Activated T-cell treated with anti-CD3 and anti-CD28 coated beads for 24 hours (primary cell): ENCODE data around the gene SRSF9.
"Not testable (repeated sequence)": the region's sequence is repeated elsewhere in the genome, so short reads cannot be mapped to it uniquely, and the experiment has no call there.

Experiments used
- DNase-seq: peaks from one replicate; pipeline ENCODE4 v3.0.0-alpha.2; 2020; ENCODE audit warnings: low read depth

Gene SRSF9

DNA sequence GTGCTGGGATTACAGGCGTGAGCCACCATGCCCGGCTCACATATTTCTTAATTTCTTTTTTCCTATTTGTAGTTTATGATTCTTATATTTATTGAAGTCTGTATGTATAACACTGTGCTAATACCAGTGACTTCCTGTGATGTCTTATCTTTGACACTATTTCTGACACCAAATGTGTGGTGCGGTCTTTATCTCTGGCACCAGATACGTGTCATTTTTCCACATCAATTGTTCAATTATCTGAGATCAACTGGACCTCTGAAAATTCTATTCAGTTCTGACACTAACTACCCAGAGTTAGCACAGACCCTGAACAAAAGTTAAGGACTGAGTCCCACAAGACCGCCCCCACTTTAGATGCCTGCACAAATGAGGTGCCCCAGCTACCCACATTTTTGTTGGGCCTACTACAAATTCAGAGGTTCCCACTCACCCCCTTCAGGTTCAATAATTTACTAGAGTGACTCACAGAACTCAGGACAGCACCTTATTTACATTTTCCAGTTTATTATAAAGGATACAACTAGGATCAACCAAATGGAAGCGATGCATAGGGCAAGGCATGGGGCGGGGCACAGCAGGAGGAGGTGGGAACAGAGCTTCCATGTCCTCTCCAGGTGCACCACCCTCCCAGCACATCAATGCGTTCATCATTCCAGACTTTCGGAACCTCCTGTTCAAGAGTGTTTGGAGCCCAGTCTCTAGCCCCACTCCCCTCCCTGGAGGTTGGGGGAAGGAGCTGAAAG is 11.6 kb upstream of the SRSF9 start:
- DNase-seq, result no peak

DNA sequence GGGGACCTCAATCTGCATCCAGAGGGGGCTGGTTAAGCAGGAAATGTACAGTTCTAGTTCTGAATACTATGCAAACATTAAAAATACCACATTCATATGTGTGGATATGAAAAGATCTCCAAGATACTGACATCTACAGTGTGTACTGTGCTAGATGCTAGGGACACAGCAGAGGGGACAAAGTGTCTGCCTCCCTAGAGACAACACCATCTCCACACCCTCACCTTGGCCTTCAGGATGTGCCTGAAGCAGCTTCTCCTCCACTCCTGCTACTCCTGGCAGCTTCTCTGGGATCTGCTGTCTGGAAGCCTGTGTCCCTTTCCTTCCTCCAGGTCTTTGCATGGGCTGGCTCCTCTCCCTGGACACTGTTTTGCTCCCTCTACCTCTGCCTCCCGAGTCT is 10.7 kb upstream of the SRSF9 start:
- DNase-seq, result no peak

DNA sequence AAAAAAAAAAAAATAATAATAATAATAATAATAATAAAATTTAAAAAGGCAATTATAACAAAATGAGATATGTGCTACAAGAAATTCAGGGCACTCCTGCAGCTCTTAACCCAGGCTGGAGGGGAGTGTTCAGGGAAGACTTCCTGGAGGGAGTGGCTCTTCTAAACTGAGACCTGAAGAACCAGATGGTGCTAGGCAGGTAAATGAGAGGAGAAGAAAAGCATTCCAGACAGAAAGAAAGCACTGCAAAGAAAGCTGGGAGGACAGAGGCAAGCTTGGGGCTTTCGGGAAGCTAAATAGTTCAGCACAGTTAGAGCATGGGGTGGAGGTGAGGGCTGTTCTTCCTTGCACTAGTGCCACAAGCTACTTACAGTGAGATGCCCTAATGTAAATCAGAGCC is 9.9 kb upstream of the SRSF9 start:
- DNase-seq, result no peak

DNA sequence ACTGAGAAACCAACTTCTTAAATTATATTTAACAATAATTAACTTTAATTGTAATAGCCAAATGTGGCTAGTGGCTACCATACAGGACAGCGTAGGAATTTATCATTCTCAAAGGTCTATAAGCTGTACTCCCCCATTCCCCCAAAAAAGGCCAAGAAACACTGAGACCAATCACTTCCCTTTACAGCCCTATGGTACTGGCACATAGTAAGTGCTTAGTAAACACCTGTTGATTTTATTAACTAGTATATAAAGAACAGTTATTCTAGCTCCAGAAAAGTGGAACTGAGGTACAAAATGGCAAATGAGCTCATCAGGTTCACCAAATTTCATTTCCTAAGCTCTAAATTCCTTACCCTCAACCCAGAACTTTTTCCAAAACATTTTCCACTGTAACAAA is 6.1 kb upstream of the SRSF9 start:
- DNase-seq, result no peak

DNA sequence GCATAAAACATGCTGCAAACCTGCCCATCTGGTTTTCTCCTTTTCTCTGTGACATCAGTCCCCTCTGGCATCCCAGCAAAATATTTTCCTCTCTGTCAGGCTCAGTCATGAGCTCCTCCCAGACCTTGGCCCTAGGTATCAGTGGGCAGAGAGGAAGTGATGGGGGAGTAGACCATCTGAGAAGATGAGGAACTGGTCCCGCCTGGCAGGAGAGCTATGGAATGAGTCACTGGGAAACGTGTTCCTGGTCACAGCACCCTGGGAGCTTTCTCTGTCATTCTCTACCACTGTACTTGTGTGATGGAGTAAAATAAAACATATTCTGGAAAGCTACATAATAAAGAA is 5.0 kb upstream of the SRSF9 start:
- DNase-seq, result no peak

DNA sequence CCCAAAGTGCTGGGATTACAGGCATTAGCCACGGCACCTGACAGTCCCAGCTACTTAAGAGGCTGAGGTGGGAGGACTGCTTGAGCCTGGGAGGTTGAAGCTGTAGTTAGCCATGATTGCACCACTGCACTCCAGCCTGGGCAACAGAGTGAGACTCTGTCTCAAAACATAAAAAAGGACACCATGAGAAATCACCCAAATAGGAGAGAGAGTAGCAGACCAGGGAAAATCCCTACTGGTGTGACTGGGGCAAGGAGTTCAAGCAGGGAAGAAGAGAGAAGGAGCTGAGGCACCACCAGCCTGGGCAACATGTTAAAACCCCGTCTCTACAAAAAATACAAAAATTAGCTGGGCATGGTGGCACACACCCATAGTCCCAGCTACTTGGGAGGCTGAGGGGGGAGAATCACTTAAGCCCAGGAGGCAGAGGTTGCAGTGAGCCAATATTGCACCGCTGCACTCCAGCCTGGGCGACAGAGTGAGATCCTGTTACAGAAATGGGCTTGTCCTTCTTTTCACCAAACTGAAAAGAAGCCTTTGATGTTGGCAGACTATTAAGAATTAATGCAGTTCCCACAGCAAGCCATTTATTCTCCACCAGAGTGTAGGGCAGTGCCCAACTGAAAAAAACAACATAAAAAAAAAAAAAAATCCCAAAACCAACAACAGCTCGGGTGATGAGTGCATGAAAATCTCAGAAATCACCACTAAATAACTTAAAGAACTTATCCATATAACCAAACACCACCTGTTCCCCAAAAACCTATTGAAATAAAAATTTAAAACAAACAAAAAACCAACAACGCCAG is 4.5 kb upstream of the SRSF9 start:
- no peak for DNase-seq

DNA sequence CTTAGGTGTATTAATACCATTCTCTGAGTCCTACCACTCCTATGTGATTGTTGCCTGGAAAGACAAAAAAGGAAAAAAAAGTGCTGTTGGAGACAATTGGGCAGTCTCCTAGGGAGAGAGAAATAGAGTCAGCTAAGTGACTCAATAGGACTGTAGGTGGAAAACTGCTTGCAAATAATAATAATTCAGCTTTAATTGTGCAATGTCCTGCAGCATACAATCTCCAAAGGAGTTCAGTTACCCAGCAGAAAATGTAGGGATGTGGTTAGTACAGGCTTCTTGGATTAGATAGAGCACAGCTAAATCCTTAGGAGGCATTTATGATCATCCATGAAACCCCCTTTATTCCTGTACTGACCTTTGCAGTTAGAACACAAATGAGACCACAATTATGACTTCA is 3.0 kb upstream of the SRSF9 start:
- no peak for DNase-seq

DNA sequence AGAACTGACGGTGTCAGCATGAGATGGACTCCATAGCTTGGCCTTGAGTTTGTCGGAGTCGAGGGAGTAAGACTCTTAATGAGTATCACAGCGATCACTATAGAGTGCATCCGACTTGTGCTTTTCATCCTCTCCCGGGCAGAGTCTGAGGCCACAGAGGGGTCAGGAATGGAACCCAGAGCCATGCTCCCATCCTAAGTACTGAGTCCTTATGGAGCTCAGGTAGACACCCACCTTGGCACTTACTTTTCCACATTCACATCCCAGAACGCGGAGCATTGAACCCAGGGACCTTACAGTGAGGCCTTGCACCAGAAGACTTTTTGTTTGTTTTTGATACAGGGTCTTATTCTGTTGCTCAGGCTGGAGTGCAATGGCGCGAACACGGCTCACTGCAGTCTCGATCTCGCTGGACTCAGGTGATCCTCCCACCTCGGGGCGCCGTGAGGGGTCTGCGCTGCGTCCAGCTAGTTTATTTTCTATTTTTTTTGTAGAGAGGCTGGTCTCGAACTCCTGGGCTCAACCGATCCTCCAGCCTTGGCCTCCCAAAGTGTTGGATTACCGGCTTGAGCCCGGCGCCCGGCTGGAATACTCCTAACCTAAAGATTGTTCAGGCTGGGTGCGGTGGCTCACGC is 719 bp upstream of the SRSF9 start:
- DNase-seq, result no peak

DNA sequence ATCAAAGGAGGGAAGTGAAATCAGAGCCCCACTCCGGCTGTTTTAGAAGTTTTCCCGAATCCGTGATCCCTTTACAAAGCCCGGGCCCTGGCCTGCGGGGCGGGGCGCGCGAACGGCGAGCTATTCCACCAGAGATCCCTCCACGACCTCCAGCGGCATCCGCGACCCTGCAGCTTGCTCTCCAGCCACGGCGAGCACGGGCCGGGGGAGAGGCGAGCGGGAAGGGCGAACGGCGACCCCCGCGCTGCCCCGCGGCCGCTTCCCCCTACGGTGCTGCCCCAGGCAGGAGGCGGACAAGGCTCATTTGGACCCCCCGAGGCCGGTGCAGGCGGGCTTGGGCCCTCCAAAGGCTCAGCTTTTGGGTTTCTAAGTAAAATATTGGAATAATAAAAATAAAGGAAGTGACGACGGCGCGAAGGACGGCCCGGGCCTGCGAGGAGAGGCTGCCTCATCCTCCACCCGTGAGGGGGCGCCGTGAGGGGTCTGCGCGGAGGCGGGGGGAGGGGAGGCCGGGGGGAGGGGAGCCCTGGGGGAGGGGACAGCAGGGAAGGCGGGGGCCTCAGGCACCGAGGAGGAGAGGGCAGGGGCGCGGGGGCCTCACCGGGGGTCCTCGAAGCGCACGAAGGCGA is 613 bp downstream of the SRSF9 start:
- DNase-seq, result no peak

DNA sequence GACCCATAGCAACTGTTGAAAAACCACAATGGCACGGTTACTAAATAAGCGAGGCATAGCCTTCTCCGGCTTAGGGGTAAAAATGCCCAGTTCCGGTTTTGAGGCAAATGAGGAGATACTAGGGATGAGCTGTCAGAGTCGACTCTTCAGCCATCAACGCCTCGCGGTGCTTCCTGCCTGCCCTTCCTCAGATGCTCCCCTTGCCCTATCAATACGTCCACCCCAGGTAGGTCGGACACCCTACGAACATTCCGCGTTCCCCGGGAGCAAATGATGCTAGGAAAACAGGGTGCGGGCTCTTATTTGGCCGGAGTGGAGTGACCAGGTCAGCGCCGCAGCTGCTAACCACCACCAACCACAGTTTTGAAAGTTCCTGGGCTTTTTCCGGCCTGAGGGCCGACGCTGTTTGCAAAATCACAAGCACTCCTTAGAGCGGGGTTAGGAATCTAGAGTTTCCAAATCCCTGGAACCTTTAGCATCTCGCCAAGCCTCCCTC is 1.2 kb downstream of the SRSF9 start:
- no peak for DNase-seq

DNA sequence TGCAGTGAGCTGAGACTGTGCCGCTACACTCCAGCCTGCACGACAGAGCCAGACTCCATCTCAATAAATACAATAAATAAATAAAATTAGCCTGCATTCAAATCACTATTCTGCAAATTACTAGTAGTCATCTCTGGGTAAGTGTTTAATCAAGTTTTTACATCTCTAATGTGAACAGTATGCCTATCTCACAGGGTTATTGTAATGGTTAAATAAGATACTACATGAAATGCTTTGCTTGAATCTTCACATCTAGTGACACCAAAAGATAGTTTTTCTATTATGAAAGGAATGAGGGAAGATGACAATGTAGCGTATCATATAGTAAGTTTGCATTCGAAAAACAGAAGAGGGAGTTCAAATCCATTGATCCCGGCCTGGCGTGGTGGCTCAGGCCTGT is 2.1 kb downstream of the SRSF9 start:
- no peak for DNase-seq

DNA sequence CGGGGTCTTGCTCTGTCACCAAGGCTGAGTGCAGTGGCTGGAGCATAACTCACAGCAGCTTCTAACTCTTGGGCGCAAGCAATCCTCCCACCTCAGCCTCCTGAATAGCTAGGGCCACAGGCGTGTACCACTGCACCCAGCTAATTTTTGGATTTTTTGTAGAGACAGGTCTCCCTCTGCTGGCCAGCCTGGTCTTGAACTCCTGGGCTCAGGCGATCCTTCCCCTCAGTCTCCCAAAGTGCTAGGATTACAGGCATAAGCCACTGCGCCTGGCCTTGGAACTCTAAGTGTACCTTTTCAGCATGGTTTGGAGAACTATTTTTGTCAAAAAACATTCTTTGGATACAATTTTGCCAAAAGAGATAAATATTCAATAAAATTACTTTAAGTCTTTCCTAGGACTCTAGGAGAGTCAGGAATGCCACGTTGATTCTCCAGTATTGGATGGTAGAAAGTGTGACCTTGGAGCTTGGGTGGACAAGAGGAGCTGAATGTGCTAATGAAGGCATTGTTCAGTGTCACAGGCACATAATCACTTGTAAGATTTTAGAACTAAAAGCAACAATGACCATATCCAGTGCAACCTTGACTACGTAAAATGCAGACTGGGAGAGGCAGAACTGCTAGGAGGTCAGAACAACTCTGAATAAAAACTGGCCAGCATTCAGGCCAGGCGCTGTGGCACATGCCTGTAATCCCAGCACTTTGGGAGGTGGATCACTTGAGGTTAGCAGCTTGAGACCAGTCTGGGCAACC is 2.8 kb downstream of the SRSF9 start:
- no peak for DNase-seq

DNA sequence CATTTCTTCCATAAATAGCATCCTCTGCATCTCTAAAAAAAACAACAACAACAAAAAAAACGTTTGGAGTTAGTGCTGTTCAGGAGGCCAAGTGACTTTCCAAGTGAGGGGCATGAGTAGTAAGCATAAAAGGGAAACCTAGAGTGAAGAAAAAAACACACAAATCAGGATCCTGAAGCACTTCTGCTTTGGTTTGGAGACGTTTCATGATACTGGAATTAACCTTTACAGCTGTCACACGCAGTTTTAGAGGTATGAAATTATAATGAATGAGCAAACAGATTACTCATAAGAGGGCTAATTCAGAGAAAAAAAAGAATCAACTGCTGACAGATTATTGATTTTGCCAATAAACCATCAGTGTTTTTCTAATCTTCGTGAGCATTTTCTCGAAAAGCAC is 3.8 kb downstream of the SRSF9 start:
- DNase-seq, result no peak

DNA sequence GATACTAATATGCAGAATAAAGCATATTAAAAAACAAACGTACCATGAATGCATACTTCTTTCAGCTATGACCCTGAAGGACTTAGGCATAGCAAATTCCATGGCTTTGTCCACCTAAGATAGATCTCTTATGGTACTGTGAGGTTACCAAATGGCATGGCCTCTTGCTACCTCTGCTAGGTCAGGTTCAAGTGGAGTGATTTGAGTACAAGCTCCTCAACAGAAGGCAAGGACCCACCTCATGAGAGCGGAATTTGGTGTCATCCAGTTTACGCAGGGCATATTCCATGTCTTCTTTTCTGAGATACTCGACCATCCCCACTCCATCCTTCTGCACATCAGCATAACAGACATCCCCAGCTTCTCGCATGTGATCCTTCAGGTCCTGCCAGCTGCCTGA is 5.8 kb downstream of the SRSF9 start:
- no peak for DNase-seq

DNA sequence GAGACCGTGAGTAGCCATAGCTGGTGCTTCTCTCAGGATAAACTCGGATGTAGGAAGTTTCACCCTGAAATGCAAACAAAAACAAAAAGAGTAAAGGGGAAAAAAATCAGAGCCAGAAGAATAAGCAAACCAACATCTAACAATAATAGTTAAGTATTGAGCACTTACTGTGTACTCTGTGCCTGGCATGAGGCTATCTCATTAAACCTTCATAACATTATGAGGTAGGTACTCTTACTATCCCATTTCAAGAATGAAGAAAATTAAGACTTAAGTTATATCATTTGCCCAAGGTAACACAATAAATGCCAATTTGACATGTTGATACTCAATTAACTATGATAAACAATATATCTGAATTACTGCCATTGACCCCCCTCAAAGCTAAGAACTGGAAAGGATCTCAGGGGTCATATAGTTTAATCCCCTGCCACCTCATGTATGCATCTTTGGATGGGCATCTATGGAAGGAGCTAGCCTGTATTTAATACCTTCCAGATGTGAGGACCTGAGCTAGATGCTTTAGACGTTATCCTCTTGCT is 7.4 kb downstream of the SRSF9 start:
- DNase-seq, result no peak

DNA sequence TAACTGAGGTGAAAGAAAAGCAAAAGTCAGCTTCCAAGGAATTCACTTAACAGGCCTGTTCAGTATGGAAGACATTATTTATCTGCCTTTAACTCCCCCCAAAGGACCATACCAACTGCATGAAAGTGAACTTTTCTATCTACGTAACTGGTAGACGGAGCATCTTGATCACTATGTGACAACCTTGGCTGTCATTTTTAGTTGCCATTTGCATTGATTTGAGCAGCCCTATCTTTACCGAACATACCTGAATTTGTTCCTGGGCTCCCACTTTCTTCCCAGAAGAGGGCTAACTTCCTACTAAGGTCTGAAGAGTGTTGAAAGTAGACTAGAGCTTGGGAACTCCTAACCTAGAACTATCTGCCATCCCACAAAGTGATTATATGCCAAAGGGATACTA is 9.4 kb downstream of the SRSF9 start:
- no peak for DNase-seq

DNA sequence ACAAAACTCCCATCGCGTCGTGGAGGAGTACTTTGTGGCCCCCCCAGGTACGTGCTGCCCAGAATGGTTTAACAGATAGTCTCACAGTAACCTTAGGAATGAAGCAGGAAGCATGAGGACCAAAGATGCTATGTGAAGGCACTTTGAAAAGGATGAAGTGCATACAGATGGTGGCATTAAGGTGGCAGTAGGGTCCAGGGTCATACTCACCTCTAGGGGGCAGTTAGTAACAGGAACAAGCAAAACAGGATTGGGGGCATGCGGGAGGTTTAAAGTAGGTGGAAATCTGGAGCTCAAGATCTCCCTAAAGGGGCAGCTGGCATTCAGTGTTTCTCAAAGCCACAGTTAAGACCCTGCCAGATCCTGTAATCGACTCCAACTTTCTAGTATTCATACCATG is 12.4 kb downstream of the SRSF9 start:
- DNase-seq, result no peak

DNA sequence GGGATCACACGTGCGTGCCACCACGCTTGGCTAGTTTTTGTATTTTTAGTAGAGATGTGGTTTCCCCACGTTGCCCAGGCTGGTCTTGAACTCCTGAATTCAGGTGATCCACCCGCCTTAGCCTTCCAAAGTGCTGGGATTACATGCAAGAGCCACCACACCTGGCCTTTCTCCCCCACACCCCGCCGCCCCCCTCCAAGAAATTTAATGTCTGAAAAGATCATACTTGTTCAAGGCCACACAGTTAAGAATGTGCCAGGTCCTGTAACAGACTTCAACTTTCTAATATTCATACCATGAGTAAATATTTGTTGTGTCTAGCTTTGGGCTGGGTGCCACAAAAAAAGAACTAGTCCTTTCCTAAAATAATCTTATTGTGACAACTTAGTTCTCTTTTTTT is 14.2 kb downstream of the SRSF9 start:
- DNase-seq, result no peak

DNA sequence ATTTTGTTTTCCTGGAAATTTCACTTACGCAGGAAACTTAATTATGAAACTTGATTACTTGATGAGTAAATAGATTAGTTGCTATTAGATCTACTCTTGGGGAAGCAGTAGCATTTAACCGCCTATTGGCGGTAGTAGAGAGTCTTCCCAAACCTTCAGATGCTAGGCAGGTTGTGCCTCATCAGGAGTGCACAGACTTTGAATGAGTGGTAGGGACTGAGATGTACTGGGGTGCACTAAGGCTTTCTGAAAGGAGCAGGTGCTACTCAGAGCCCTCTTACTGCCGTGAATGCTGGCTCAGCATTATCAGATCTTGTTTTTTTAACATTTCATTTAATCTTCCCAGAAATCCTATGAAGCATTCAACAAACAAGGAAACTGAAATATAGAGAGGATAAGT is 15.6 kb downstream of the SRSF9 start:
- DNase-seq, result no peak

DNA sequence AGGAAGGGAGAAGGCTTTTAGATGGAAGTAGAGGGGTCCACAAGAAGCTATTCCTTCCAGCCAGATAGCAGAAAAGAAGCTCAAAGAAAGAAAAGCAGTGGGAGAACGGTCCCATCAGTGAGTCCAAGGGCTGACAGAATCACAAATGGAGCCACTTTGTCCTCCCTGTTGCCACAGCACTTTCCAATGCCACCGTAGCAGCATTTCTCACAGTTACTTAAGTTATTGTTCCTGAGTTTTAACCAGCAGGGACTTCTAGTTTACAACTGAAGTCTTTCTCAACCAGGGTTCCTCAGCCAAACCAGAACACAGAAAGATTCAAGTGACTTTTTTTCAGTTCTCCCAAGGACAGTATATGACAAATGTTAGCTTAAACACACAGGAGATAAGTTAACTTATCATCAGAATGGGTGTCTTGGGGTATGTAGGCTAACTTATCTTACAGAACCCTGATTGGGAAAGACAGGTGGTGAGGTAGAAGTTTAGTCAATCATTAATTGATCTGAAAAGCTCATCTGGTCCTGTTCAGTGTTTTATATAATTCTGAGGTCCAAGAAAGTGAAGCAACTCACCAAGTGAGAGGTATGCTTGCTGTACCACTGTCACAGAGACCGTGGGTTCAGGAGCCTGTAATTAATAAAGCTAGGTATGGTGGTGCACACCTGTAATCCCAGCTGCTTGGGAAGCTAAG is 16.3 kb downstream of the SRSF9 start:
- DNase-seq, result no peak

DNA sequence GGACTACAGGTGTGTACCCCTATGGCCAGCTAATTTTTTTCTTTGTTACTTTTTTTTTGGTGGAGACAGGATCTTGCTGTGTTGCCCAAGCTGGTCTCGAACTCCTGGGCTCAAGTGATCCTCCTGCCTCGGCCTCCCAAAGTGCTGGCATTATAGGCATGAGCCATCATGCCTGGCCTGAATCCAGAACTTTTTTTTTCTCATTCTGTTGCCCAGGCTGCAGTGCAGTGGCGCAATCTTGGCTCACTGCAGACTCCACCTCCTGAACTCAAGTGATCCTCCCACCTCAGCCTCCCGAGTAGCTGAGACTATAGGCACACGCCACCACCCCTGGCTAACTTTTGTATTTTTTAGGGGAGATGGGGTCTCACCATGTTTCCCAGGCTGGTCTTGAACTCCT is 17.0 kb downstream of the SRSF9 start:
- not testable (repeated sequence) for DNase-seq
